ENCODE results near the gene SLC35D2. TPM values are rescaled to one million over a fixed set of nuclear protein-coding genes. Genes with fewer than 3 reads are reported as not detected.

SLC35D2 gene
- 10 to 100 TPM; 25.1 to 66.6 (median 32.0) TPM for total RNA-seq

DNA sequence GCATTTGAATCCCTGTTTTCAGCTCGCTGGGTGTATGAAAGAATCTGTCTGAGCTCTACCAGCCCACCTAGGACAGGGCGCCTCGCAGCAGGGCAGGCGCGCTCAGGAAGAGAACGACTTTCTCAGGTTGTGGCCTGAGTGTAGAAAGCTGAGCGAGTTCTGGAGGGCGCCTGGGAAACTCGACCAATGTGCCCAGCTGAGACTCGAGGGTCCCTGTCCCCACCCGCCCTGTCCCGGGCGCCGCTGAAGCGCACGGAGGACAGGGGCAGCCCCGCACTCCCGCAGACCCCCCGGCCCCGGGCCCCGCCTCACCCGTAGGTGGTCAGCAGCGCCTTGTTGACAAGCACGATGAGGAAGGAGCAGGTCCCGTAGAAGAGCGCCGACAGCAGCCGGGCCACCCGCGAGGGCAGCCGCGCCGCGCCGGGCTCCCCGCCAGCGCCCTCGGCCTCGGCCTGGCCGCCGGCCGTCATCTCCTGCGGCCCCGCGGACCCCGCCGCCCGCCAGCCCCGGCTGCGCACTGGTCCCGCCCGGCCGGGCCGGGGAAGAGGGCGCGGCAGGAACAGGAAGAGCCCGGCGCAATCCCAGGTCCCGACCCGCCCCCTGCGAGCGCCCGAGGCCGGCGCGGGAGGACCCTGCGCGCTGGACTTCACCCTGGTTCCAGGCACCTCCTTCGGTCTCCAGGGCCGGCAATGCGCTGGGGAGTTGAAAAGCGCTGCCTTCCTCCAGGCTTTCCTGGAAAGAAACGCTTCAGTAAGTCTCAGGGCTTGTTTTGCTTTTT is at the start of gene SLC35D2:
TSS of gene SLC35D2 (minus strand) at position 547 of the 778 bp plus-strand sequence. CDS start at position 470, 77 bp downstream.
- peak within 1 kb of the TSS; percentile 64 to 93 (median 74) for H3K4me3 ChIP-seq

DNA sequence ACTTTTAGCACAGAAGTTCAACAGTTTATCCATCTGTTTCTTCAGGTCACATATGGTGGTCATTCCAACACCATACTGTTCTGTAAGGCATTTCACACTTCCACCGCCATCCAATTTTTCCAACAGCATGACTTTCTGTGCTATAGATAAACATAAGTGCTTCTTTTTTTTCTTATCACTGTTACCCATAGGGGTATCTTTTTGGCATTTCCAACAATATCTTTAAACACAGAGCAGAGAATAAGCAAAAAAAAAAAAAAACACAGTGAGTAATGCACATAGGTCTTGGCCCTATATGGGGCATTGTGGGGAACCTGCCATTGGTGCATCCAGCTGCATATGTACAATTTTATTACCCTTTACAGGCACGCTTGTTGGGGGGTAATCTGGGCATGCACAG is 46.9 kb upstream of the SLC35D2 start:
- no peak for DNase-seq (ENCODE audit: low spot score in 2 of 2)
- no peaks in the 10 kb centered on the region for H3K36me3 ChIP-seq
- H3K9me3 ChIP-seq = peaks cover 0 to 7% (median 0%) of the 10 kb centered on the region in 4 donors
- H3K27ac ChIP-seq = no peak overlapping the region
- H3K4me1 ChIP-seq = no peaks in the 10 kb centered on the region
- H3K27me3 ChIP-seq = no peaks in the 10 kb centered on the region
- 84 to 91% methylated on average over 2 of the region's 2 CpGs for WGBS, 2 donors
- TF ChIP-seq EP300 (IDR thresholded peaks at IDR 0.05) (no peak), POLR2A (IDR thresholded peaks at IDR 0.05) (no peak), CTCF (IDR thresholded peaks at IDR 0.05) (no peak)
- no peak overlapping the region for H3K4me3 ChIP-seq

More for the DNA sequence above, at the start of gene SLC35D2:
- Histone ChIP-seq H3K4me1 (peaks cover 0 to 40% (median 5%) of the 10 kb centered on the region in 4 donors), H3K36me3 (no peaks in the 10 kb centered on the region), H3K27me3 (no peaks in the 10 kb centered on the region), H3K27ac (peak within 1 kb of the TSS; percentile 83 to 97 (median 92)), H3K9me3 (no peaks in the 10 kb centered on the region)
- peak; percentile 31 to 40 for DNase-seq (ENCODE audit: low spot score in 2 of 2)
- WGBS, 2 donors = 3% methylated on average over 8 to 31 of the region's 73 CpGs
- TF ChIP-seq POLR2A (IDR thresholded peaks at IDR 0.05) (peak; percentile 36 to 66), EP300 (IDR thresholded peaks at IDR 0.05) (peak in 1 of 2 donors; percentile 12), CTCF (IDR thresholded peaks at IDR 0.05) (no peak)

DNA sequence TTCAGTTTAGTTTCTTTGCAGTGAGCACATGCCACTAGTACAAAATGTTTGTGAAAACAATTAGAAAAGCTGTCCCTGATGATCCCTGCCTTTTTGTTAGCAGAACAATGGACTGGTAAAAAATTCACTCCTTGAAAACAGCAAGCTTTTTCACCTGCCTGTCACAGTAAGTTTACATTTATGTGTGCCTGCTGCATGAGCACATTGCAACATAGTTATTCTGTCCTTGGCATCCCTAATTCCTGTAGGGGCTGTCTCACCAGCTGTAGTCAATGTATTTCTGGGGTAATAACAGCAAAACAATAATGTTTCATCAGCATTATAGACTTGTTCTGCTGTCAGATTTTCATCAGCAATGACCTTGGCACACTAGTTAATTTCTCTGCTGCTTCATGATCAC is 46.2 kb upstream of the SLC35D2 start:
- no peaks in the 10 kb centered on the region for H3K4me1 ChIP-seq
- no peak for DNase-seq (ENCODE audit: low spot score in 2 of 2)
- H3K27ac ChIP-seq = no peak overlapping the region
- no peaks in the 10 kb centered on the region for H3K27me3 ChIP-seq
- H3K36me3 ChIP-seq = no peaks in the 10 kb centered on the region
- no peak overlapping the region for H3K4me3 ChIP-seq
- peaks cover 0 to 1% (median 0%) of the 10 kb centered on the region in 4 donors for H3K9me3 ChIP-seq
- no peak for TF ChIP-seq EP300 (IDR thresholded peaks at IDR 0.05)
- TF ChIP-seq POLR2A (IDR thresholded peaks at IDR 0.05) = no peak
- TF ChIP-seq CTCF (IDR thresholded peaks at IDR 0.05) = no peak

GRCh38 chr9:96425500-96426169 is 42.1 kb upstream of the SLC35D2 start:
- H3K27me3 ChIP-seq = no peaks in the 10 kb centered on the region
- H3K4me3 ChIP-seq = no peak overlapping the region
- no peak for DNase-seq (ENCODE audit: low spot score in 2 of 2)
- H3K4me1 ChIP-seq = peaks cover 4 to 9% (median 8%) of the 10 kb centered on the region in 4 donors
- WGBS, 2 donors = 74 to 84% methylated on average over 4 of the region's 4 CpGs
- TF ChIP-seq POLR2A (IDR thresholded peaks at IDR 0.05) (no peak), EP300 (IDR thresholded peaks at IDR 0.05) (no peak), CTCF (IDR thresholded peaks at IDR 0.05) (no peak)
- no peaks in the 10 kb centered on the region for H3K36me3 ChIP-seq
- no peaks in the 10 kb centered on the region for H3K9me3 ChIP-seq
- no peak overlapping the region for H3K27ac ChIP-seq

- Histone ChIP-seq H3K4me1 (peaks cover 6 to 23% (median 18%) of the 10 kb centered on the region in 4 donors), H3K27me3 (no peaks in the 10 kb centered on the region), H3K36me3 (no peaks in the 10 kb centered on the region), H3K27ac (no peak overlapping the region), H3K9me3 (no peaks in the 10 kb centered on the region), H3K4me3 (no peak overlapping the region)
- TF ChIP-seq POLR2A (IDR thresholded peaks at IDR 0.05) (no peak), CTCF (IDR thresholded peaks at IDR 0.05) (no peak), EP300 (IDR thresholded peaks at IDR 0.05) (no peak)
- WGBS, 2 donors = 83 to 84% methylated on average over 6 of the region's 6 CpGs
- no peak for DNase-seq (ENCODE audit: low spot score in 2 of 2)
Measured at GRCh38 chr9:96423985-96424336, 40.5 kb upstream of the SLC35D2 start.
